OCI-LY3 (cell line): ENCODE measurements around the gene TBC1D8.

ENCODE experiments used
- H2AFZ ChIP-seq: fragments of 200-600, 300-600 bp; shearing (Covaris generic); 2 replicates; pipeline ENCODE4 v1.6.0; 2014; ENCODE audit warnings: antibody characterized with exemption, low read depth, low read length
- H3K27ac ChIP-seq: fragments of 200-600, 300-600 bp; sonication (generic); 2 replicates; pipeline ENCODE4 v1.5.1; 2014; ENCODE audit warnings: mild to moderate bottlenecking, low read length, moderate library complexity, mixed read lengths
- H3K27me3 ChIP-seq: fragments of 200-600, 300-600 bp; sonication (generic); 2 replicates; pipeline ENCODE4 v1.6.1; 2014; ENCODE audit warnings: low read depth, low read length, mixed read lengths
- H3K36me3 ChIP-seq: fragments of 200-600, 300-600 bp; sonication (generic); replicated peaks from 2 replicates; pipeline ENCODE3; 2014; ENCODE audit warnings: low read depth, low read length, mixed read lengths
- H3K4me1 ChIP-seq: fragments of 300-600, 200-600 bp; sonication (generic); 2 replicates; pipeline ENCODE4 v1.6.1; 2014; ENCODE audit warnings: low read length, mixed read lengths
- H3K4me2 ChIP-seq: fragments of 200-600, 300-600 bp; sonication (generic); 2 replicates; pipeline ENCODE4 v1.6.1; 2014; ENCODE audit warnings: low read length, mixed read lengths
- H3K4me3 ChIP-seq: fragments of 300-600, 200-600 bp; sonication (generic); 2 replicates; pipeline ENCODE4 v1.5.1; 2014; ENCODE audit warnings: antibody characterized with exemption, mild to moderate bottlenecking, low read length, moderate library complexity
- H3K79me2 ChIP-seq: fragments of 300-600, 200-600 bp; shearing (Covaris generic); 2 replicates; pipeline ENCODE4 v1.6.1; 2014; ENCODE audit warnings: mild to moderate bottlenecking, low read length, mixed read lengths
- H3K9ac ChIP-seq: fragments of 300-600, 200-600 bp; shearing (Covaris generic); 2 replicates; pipeline ENCODE4 v1.6.0; 2014; ENCODE audit warnings: mild to moderate bottlenecking, low read length, moderate library complexity
- H3K9me3 ChIP-seq: fragments of 200-600, 300-600 bp; shearing (Covaris generic); 2 replicates; pipeline ENCODE4 v1.6.1; 2014; ENCODE audit warnings: low read length, mixed read lengths; ENCODE audit not compliant: insufficient read depth
- H4K20me1 ChIP-seq: fragments of 200-600, 300-600 bp; sonication (generic); 2 replicates; pipeline ENCODE4 v1.6.1; 2016; ENCODE audit warnings: low read length, mixed read lengths; ENCODE audit not compliant: insufficient read depth
- EZH2phosphoT487 ChIP-seq: fragments of 200-600 bp; shearing (Covaris generic); IDR thresholded peaks from 2 replicates; pipeline ENCODE4 v1.6.1; 2018; ENCODE audit warnings: antibody characterized with exemption, mixed run types, low read depth
- TF ChIP-seq, protein P1 (sequence below): fragments of 200-600, 300-600 bp; sonication (generic); IDR thresholded peaks from 2 replicates; pipeline ENCODE4 v1.5.1; 2014; ENCODE audit warnings: antibody characterized with exemption, low read length, low read depth

TBC1D8 gene

DNA sequence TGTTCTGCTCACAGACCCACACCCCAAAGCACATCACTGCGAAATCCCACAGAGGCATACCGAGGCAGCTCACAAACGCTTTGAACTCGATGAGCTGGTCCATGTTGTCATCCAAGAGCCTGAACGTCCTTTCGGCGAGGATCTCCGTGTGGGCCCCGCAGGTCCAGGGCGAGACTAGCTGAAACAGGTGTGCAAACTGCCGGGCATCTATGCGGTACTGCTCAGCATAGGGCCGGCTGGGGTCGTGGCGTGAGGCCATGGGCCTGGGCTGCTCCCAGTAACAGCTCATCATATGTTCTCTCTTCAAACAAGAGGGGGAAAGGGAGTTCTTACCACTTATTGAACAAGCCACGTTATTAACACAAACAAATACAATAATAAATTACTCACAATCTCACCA lies 129.0 kb downstream of the TBC1D8 start:
- Histone ChIP-seq H3K9me3 (no peaks in the 10 kb centered on the region), H4K20me1 (peaks cover 26% of the 10 kb centered on the region), H2AFZ (no peak overlapping the region), H3K4me2 (no peak overlapping the region), H3K4me1 (peaks cover 18% of the 10 kb centered on the region), H3K9ac (no peak overlapping the region), H3K36me3 (peaks cover 58% of the 10 kb centered on the region), H3K27me3 (no peaks in the 10 kb centered on the region), H3K27ac (no peak overlapping the region), H3K4me3 (no peak overlapping the region), H3K79me2 (no peaks in the 10 kb centered on the region)
- TF ChIP-seq EZH2phosphoT487, result no peak
- TF ChIP-seq, protein P1, sequence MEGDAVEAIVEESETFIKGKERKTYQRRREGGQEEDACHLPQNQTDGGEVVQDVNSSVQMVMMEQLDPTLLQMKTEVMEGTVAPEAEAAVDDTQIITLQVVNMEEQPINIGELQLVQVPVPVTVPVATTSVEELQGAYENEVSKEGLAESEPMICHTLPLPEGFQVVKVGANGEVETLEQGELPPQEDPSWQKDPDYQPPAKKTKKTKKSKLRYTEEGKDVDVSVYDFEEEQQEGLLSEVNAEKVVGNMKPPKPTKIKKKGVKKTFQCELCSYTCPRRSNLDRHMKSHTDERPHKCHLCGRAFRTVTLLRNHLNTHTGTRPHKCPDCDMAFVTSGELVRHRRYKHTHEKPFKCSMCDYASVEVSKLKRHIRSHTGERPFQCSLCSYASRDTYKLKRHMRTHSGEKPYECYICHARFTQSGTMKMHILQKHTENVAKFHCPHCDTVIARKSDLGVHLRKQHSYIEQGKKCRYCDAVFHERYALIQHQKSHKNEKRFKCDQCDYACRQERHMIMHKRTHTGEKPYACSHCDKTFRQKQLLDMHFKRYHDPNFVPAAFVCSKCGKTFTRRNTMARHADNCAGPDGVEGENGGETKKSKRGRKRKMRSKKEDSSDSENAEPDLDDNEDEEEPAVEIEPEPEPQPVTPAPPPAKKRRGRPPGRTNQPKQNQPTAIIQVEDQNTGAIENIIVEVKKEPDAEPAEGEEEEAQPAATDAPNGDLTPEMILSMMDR, result no peak

DNA sequence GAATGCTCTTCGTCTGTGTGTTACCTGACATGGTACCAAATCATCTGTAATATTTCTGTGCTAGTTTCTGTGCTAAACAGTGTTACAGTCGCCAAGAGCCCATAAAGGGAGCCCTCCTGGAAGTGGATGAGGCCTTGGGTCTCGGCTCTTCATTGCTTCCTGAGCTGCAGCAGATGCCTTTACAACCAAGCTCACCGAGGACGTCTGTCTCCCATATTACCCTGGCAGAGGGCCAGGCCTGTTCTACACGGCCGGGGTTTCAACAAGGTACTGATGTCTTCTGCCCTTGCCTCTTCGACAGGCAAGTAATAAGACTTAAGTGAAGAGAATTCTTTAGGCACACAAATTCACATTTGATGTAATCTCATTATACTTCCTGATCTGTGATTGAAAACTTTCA lies 132.2 kb downstream of the TBC1D8 start:
- no peak for TF ChIP-seq EZH2phosphoT487
- TF ChIP-seq, protein P1, result no peak
- peaks cover 64% of the 10 kb centered on the region for H3K36me3 ChIP-seq
- no peaks in the 10 kb centered on the region for H3K27me3 ChIP-seq
- peaks cover 14% of the 10 kb centered on the region for H3K4me1 ChIP-seq
- 0 out of 2 replicates have a peak, but pooled peaks cover 5% of the 10 kb centered on the region for H3K79me2 ChIP-seq
- H3K4me2 ChIP-seq, result no peak overlapping the region
- H3K27ac ChIP-seq, result no peak overlapping the region
- no peak overlapping the region for H2AFZ ChIP-seq
- H3K9me3 ChIP-seq, result no peaks in the 10 kb centered on the region
- H3K9ac ChIP-seq, result no peak overlapping the region
- H3K4me3 ChIP-seq, result no peak overlapping the region
- peaks cover 29% of the 10 kb centered on the region for H4K20me1 ChIP-seq

DNA sequence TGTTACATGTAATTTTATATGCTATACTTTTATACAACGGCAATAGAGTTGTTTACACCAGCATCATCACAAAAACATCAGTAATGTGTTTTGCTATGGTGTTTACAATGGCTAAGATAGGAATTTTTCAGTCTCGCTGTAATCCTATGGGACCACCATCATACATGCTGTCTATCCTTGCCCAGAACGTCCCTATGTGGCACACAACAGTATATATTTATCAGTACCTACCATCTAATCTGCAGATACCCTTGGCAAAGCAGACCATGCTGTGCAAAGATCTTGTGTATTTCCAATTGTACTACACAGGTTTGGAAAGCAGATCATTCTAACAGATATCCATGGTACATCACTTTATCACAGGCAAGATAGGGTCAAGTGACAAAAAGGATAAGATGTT lies 133.8 kb downstream of the TBC1D8 start:
- H2AFZ ChIP-seq, result no peak overlapping the region
- peaks cover 67% of the 10 kb centered on the region for H3K36me3 ChIP-seq
- no peaks in the 10 kb centered on the region for H3K9me3 ChIP-seq
- H4K20me1 ChIP-seq, result peaks cover 40% of the 10 kb centered on the region
- no peak for TF ChIP-seq EZH2phosphoT487
- TF ChIP-seq, protein P1, result no peak
- no peaks in the 10 kb centered on the region for H3K27me3 ChIP-seq
- no peak overlapping the region for H3K4me2 ChIP-seq
- H3K79me2 ChIP-seq, result peaks cover 11% of the 10 kb centered on the region
- no peak overlapping the region for H3K9ac ChIP-seq
- no peak overlapping the region for H3K27ac ChIP-seq
- H3K4me1 ChIP-seq, result peaks cover 2% of the 10 kb centered on the region
- no peak overlapping the region for H3K4me3 ChIP-seq

DNA sequence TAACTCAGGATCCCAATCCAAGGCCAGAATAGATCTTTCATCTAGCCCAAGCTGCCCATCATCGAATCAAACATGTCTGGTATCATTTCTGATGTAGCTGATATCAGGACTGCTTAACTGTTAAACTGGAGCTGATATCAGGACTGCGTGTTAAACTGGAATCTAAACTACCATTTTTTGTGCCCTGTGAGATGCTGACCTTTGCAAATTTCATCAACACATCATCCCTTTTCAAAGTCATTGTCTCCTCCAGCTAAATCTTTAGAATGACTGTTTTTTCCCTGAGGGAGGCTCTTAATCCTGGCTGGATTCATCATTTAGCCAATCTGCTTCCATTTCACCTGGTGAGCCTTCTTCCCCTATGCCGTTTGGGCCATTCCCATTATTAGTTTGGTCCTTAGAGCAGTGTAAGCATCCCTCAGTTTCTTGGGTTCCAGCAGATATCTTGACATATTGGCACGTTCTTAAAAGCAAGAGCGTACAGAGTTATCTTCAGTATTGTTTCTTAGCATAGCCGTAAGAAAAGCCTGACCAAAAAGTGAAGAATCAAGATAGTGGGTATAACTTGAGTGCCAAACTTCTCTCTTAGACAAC lies 136.8 kb downstream of the TBC1D8 start:
- Histone ChIP-seq H3K4me1 (peaks cover 29% of the 10 kb centered on the region), H3K36me3 (peaks cover 54% of the 10 kb centered on the region), H2AFZ (no peak overlapping the region), H3K4me3 (no peak overlapping the region), H4K20me1 (peaks cover 52% of the 10 kb centered on the region), H3K79me2 (peaks cover 17% of the 10 kb centered on the region), H3K9me3 (no peaks in the 10 kb centered on the region), H3K4me2 (no peak overlapping the region), H3K9ac (no peak overlapping the region), H3K27me3 (no peaks in the 10 kb centered on the region), H3K27ac (no peak overlapping the region)
- TF ChIP-seq EZH2phosphoT487, result no peak
- TF ChIP-seq, protein P1, result no peak
